GM12878 (cell line): ENCODE data around the gene FAM234B. TPM values are rescaled to one million over a fixed set of nuclear protein-coding genes. Genes with fewer than 3 reads are reported as not detected.

Experiments used
- CBX3 ChIP-seq: fragments of 200-600 bp; sonication (generic); IDR thresholded peaks from 2 replicates; pipeline ENCODE4 v1.6.1; 2016; ENCODE audit warnings: low read depth, borderline replicate concordance
- FOS ChIP-seq: IDR thresholded peaks from 3 replicates; pipeline ENCODE4 v1.6.1; 2011; ENCODE audit warnings: borderline replicate concordance; ENCODE audit not compliant: insufficient read length; ENCODE audit errors: extremely low read depth
- GABPA ChIP-seq: IDR thresholded peaks from 2 replicates; pipeline ENCODE4 v1.6.1; 2014; ENCODE audit warnings: antibody characterized with exemption, low read depth, mild to moderate bottlenecking, inconsistent platforms
- HCFC1 ChIP-seq: fragments of 150-350 bp; IDR thresholded peaks from 2 replicates; pipeline ENCODE4 v1.6.1; 2014; ENCODE audit warnings: low read length
- IKZF2 ChIP-seq, 2 experiments: fragments of 450-650 bp; IDR thresholded peaks; 2 replicates each; pipeline ENCODE4 v1.6.1; 2017; ENCODE audit warnings: mild to moderate bottlenecking in 2 of 2, moderate library complexity in 2 of 2
- KAT2A ChIP-seq: conservative IDR thresholded peaks from 2 replicates; pipeline ENCODE4 v1.6.1; 2011; ENCODE audit warnings: low read depth, low read length; ENCODE audit not compliant: control insufficient read depth
- NFXL1 ChIP-seq: fragments of 450-650 bp; IDR thresholded peaks from 2 replicates; pipeline ENCODE4 v1.6.1; 2017; ENCODE audit warnings: antibody characterized with exemption, mild to moderate bottlenecking, borderline replicate concordance
- PRDM15 ChIP-seq: fragments of 450-650 bp; formaldehyde crosslinking; IDR thresholded peaks from 2 replicates; pipeline ENCODE4 v1.4.0; 2020; ENCODE audit warnings: mild to moderate bottlenecking, moderate library complexity
- USF1 ChIP-seq: IDR thresholded peaks from 2 replicates; pipeline ENCODE4 v1.6.1; 2011; ENCODE audit warnings: borderline replicate concordance, low read depth, mild to moderate bottlenecking, moderate library complexity, mixed read lengths, low read length; ENCODE audit not compliant: insufficient read depth; ENCODE audit errors: extremely low read length
- polyA plus RNA-seq, 11 experiments: library from polyadenylated mRNA; depleted of rRNA in 4 of 11; unstranded in 6 of 11; stranded (reverse) in 5 of 11; fragments of >200 nt; fragmentation: Nextera tagmentation in 4 of 11; fragmentation: Illumina TruSeq in 1 of 11; extraction: Ambion mirVana in 4 of 11; extraction: Trizol in 1 of 11; gene quantifications; 1 replicate in 1 of 11; 2 replicates in 10 of 11; pipeline versions ENCODE4 v1.2.1 to v1.2.3, GENCODE V29; 2011 to 2016; ENCODE audit warnings: inconsistent platforms in 2 of 11, missing spikeins in 2 of 11, low read depth in 1 of 11
- total RNA-seq, 4 experiments: library from RNA; depleted of rRNA in 3 of 4; stranded (reverse); fragments of >200 nt in 3 of 4; fragmentation: Illumina TruSeq in 1 of 4; extraction: Trizol in 1 of 4; gene quantifications; 2 replicates each; pipeline versions ENCODE4 v1.2.1 to v1.2.3, GENCODE V29; 2013 to 2021
- TF ChIP-seq, protein P1 (sequence below): fragments of 150-350 bp; IDR thresholded peaks from 2 replicates; pipeline ENCODE4 v1.6.1; 2016; ENCODE audit warnings: low read depth, low read length
- TF ChIP-seq, protein P2 (sequence below): fragments of 150-350 bp; IDR thresholded peaks from 2 replicates; pipeline ENCODE4 v1.6.1; 2014; ENCODE audit warnings: mild to moderate bottlenecking, low read depth, low read length
- TF ChIP-seq, protein P3 (sequence below): IDR thresholded peaks from 2 replicates; pipeline ENCODE4 v1.6.1; 2011; ENCODE audit warnings: low read depth, low read length, improper control_type of control experiment, borderline replicate concordance

Gene FAM234B
- total and polyA plus RNA-seq, 10 of the 15 experiments (the other 5 are each of a cell fraction or from before 2014, with no cell fraction given): 0.09 to 2.8 (median 0.18) TPM

- TF ChIP-seq, protein P1, sequence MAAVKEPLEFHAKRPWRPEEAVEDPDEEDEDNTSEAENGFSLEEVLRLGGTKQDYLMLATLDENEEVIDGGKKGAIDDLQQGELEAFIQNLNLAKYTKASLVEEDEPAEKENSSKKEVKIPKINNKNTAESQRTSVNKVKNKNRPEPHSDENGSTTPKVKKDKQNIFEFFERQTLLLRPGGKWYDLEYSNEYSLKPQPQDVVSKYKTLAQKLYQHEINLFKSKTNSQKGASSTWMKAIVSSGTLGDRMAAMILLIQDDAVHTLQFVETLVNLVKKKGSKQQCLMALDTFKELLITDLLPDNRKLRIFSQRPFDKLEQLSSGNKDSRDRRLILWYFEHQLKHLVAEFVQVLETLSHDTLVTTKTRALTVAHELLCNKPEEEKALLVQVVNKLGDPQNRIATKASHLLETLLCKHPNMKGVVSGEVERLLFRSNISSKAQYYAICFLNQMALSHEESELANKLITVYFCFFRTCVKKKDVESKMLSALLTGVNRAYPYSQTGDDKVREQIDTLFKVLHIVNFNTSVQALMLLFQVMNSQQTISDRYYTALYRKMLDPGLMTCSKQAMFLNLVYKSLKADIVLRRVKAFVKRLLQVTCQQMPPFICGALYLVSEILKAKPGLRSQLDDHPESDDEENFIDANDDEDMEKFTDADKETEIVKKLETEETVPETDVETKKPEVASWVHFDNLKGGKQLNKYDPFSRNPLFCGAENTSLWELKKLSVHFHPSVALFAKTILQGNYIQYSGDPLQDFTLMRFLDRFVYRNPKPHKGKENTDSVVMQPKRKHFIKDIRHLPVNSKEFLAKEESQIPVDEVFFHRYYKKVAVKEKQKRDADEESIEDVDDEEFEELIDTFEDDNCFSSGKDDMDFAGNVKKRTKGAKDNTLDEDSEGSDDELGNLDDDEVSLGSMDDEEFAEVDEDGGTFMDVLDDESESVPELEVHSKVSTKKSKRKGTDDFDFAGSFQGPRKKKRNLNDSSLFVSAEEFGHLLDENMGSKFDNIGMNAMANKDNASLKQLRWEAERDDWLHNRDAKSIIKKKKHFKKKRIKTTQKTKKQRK: no peak
- TF ChIP-seq PRDM15: no peak
- TF ChIP-seq GABPA: no peak
- no peak for TF ChIP-seq HCFC1
- TF ChIP-seq KAT2A: no peak
- no peak for TF ChIP-seq FOS
- TF ChIP-seq CBX3: no peak
- no peak for TF ChIP-seq NFXL1
- no peak for TF ChIP-seq USF1
- TF ChIP-seq, protein P2, sequence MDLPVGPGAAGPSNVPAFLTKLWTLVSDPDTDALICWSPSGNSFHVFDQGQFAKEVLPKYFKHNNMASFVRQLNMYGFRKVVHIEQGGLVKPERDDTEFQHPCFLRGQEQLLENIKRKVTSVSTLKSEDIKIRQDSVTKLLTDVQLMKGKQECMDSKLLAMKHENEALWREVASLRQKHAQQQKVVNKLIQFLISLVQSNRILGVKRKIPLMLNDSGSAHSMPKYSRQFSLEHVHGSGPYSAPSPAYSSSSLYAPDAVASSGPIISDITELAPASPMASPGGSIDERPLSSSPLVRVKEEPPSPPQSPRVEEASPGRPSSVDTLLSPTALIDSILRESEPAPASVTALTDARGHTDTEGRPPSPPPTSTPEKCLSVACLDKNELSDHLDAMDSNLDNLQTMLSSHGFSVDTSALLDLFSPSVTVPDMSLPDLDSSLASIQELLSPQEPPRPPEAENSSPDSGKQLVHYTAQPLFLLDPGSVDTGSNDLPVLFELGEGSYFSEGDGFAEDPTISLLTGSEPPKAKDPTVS: no peak
- TF ChIP-seq IKZF2 (IDR thresholded peaks at IDR 0.05): no peak
- TF ChIP-seq, protein P3, sequence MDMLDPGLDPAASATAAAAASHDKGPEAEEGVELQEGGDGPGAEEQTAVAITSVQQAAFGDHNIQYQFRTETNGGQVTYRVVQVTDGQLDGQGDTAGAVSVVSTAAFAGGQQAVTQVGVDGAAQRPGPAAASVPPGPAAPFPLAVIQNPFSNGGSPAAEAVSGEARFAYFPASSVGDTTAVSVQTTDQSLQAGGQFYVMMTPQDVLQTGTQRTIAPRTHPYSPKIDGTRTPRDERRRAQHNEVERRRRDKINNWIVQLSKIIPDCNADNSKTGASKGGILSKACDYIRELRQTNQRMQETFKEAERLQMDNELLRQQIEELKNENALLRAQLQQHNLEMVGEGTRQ: no peak
Observed at GRCh38 chr12:12995088-12995487, 49.1 kb upstream of the FAM234B start (continued).
